Measurements from ENCODE around the gene LALBA. TPM values are rescaled to one million over a fixed set of nuclear protein-coding genes. Genes with fewer than 3 reads are reported as not detected.
"Not testable (repeated sequence)": the region's sequence is repeated elsewhere in the genome, so short reads cannot be mapped to it uniquely, and the experiment has no call there.

The LALBA gene
- total and polyA plus RNA-seq, 2 of the 13 experiments (the other 11 are each of a cell fraction or from before 2014, with no cell fraction given), result not detected

DNA sequence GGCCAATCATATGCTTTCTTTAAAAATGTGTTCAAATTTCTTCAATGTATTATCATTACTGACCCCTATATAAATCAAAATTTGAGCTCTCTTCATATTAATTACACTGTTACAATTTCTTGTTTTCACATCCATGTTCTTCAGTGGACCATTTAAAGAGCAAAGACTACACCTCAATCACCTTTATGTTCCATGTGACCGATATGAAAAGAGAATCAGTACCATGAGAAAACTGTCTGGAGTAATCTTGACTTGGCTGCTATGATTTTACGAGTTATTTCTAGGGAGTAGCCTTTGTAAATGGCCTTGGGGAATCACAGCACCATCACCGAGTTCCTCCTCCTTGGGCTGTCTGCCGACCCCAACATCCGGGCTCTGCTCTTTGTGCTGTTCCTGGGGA lies 44.5 kb downstream of the LALBA start, which contains the start of gene OR8S1:
Gene OR8S1 (plus strand): TSS at position 301 of the 400 bp plus-strand sequence. CDS start 0 bp downstream, at position 301.
- CTCF ChIA-PET (ENCODE audit: low intra/inter-chr PET ratio, low total read pairs), result no interaction called here
- intact Hi-C loops (cut with micrococcal nuclease; ENCODE audit: unreplicated experiment), result no loop called here
- DNase-seq (ENCODE audit: low spot score), result no peak
- no peak for ATAC-seq
- Histone ChIP-seq H3K9me3 (ENCODE audit: low read length) (no peaks in the 10 kb centered on the region), H3K79me2 (ENCODE audit: insufficient read depth, low read length) (no peaks in the 10 kb centered on the region), H3K9ac (ENCODE audit: insufficient read depth, low read depth, low read length) (no peak within 1 kb of the TSS), H3K4me1 (ENCODE audit: insufficient read depth, low read length) (no peaks in the 10 kb centered on the region), H3K4me3 (replicated peaks in 1 of 3; ENCODE audit: insufficient read depth in 1 of 3, low read depth in 2 of 3, low read length in 3 of 3) (no peak within 1 kb of the TSS), H3K4me2 (ENCODE audit: low read depth, low read length) (no peak within 1 kb of the TSS), H2AFZ (ENCODE audit: low read length) (no peak within 1 kb of the TSS), H3K27me3 (ENCODE audit: control insufficient read depth in 1 of 2, insufficient read depth in 2 of 2, low read length in 2 of 2) (peaks cover 4 to 12% of the 10 kb centered on the region in 2 experiments; a peak in 3 of 5 replicates), H3K27ac (ENCODE audit: extremely low read length, insufficient read depth, low read length) (no peak within 1 kb of the TSS), H4K20me1 (ENCODE audit: insufficient read depth, low read length) (no peaks in the 10 kb centered on the region), H3K36me3 (replicated peaks in 1 of 2; ENCODE audit: control insufficient read depth in 1 of 2, insufficient read depth in 2 of 2, low read length in 2 of 2) (no peaks in the 10 kb centered on the region)
- WGBS (ENCODE audit: low lambda C conversion rate), result 9% methylated on average over 3 of the region's 5 CpGs
- no TSS peak for BruUV-seq (replicated peaks)
- TF ChIP-seq MED8 (CRISPR knock-in tag; IDR thresholded peaks at IDR 0.05; ENCODE audit: insufficient replicate concordance), result no peak
- TF ChIP-seq, protein P1, sequence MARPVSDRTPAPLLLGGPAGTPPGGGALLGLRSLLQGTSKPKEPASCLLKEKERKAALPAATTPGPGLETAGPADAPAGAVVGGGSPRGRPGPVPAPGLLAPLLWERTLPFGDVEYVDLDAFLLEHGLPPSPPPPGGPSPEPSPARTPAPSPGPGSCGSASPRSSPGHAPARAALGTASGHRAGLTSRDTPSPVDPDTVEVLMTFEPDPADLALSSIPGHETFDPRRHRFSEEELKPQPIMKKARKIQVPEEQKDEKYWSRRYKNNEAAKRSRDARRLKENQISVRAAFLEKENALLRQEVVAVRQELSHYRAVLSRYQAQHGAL (CRISPR knock-in tag; IDR thresholded peaks at IDR 0.05; ENCODE audit: not compliant biosample characterization), result no peak
- POLR2A ChIA-PET, result no interaction called here
- in situ Hi-C loops (cut with HindIII; ENCODE audit: extremely low pct_ligation_motif_present, low pct_unique_long_range_greater_than_20kb), result no loop called here
- no peak for FAIRE-seq

DNA sequence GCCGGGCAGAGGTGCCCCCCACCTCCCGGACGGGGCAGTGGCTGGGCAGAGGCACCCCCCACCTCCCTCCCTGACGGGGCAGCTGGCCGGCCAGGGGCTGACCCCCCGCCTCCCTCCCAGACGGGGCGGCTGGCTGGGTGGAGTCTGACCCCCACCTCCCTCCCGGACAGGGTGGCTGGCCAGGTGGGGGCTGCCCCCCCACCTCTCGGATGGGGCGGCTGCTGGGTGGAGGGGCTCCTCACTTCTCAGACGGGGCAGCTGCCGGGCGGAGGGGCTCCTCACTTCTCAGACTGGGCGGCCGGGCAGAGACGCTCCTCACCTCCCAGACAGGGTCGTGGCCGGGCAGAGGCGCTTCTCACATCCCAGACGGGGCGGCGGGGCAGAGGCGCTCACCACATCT lies 49.5 kb downstream of the LALBA start:
- not testable (repeated sequence) for FAIRE-seq

More for the DNA sequence above, 49.5 kb downstream of the LALBA start:
- H3K27me3 ChIP-seq (ENCODE audit: control insufficient read depth in 1 of 2, insufficient read depth in 2 of 2, low read length in 2 of 2); H3K27ac ChIP-seq (ENCODE audit: extremely low read length, insufficient read depth, low read length); H3K4me1 ChIP-seq (ENCODE audit: insufficient read depth, low read length); H4K20me1 ChIP-seq (ENCODE audit: insufficient read depth, low read length); H3K4me2 ChIP-seq (ENCODE audit: low read depth, low read length); H3K9ac ChIP-seq (ENCODE audit: insufficient read depth, low read depth, low read length); intact Hi-C loops (cut with micrococcal nuclease; ENCODE audit: unreplicated experiment); in situ Hi-C loops (cut with HindIII; ENCODE audit: extremely low pct_ligation_motif_present, low pct_unique_long_range_greater_than_20kb); BruUV-seq (replicated peaks); POLR2A ChIA-PET; H3K79me2 ChIP-seq (ENCODE audit: insufficient read depth, low read length); H3K36me3 ChIP-seq (replicated peaks in 1 of 2; ENCODE audit: control insufficient read depth in 1 of 2, insufficient read depth in 2 of 2, low read length in 2 of 2); H2AFZ ChIP-seq (ENCODE audit: low read length); H3K4me3 ChIP-seq (replicated peaks in 1 of 3; ENCODE audit: insufficient read depth in 1 of 3, low read depth in 2 of 3, low read length in 3 of 3); CTCF ChIA-PET (ENCODE audit: low intra/inter-chr PET ratio, low total read pairs); H3K9me3 ChIP-seq (ENCODE audit: low read length); DNase-seq (ENCODE audit: low spot score); ATAC-seq: not testable (repeated sequence)
- WGBS (ENCODE audit: low lambda C conversion rate), result 71% methylated on average over 17 of the region's 24 CpGs

Other genes starting within 250 kb of the LALBA start
- 6.6 and 7.7 TPM in 2 replicates for gene ZNF641, start 219.1 kb downstream of the LALBA start, total RNA-seq (2016; rRNA removed; fragmentation: Illumina TruSeq; extraction: Trizol)
- gene ZNF641, start 219.1 kb downstream of the LALBA start, polyA plus RNA-seq (2011; rRNA removed), result 4.4 and 4.9 TPM in 2 replicates
- not detected in 2 replicates for gene ANP32D, start 97.5 kb downstream of the LALBA start, total RNA-seq (2016; rRNA removed; fragmentation: Illumina TruSeq; extraction: Trizol)
- not detected in 2 replicates for gene ANP32D, start 97.5 kb downstream of the LALBA start, polyA plus RNA-seq (2011; rRNA removed)
- not detected in 2 replicates for gene C12orf54, start 87.5 kb downstream of the LALBA start, total RNA-seq (2016; rRNA removed; fragmentation: Illumina TruSeq; extraction: Trizol)
- gene C12orf54, start 87.5 kb downstream of the LALBA start, polyA plus RNA-seq (2011; rRNA removed), result not detected in 2 replicates
- not detected in 2 replicates for gene OR8S1, start 44.4 kb downstream of the LALBA start, total RNA-seq (2016; rRNA removed; fragmentation: Illumina TruSeq; extraction: Trizol)
- gene OR8S1, start 44.4 kb downstream of the LALBA start, polyA plus RNA-seq (2011; rRNA removed), result not detected in 2 replicates
- 40.1 and 41.3 TPM in 2 replicates for gene KANSL2, start 112.2 kb upstream of the LALBA start, total RNA-seq (2016; rRNA removed; fragmentation: Illumina TruSeq; extraction: Trizol)
- 22.0 and 24.1 TPM in 2 replicates for gene KANSL2, start 112.2 kb upstream of the LALBA start, polyA plus RNA-seq (2011; rRNA removed)
- 26.8 and 28.2 TPM in 2 replicates for gene CCNT1, start 146.7 kb upstream of the LALBA start, total RNA-seq (2016; rRNA removed; fragmentation: Illumina TruSeq; extraction: Trizol)
- gene CCNT1, start 146.7 kb upstream of the LALBA start, polyA plus RNA-seq (2011; rRNA removed), result 15.3 and 18.0 TPM in 2 replicates
- gene ADCY6, start 219.0 kb upstream of the LALBA start, total RNA-seq (2016; rRNA removed; fragmentation: Illumina TruSeq; extraction: Trizol), result 6.8 and 10.6 TPM in 2 replicates
- 11.8 and 15.4 TPM in 2 replicates for gene ADCY6, start 219.0 kb upstream of the LALBA start, polyA plus RNA-seq (2011; rRNA removed)
- 0.29 TPM in 1 of 2 replicates, not detected in the other for gene CACNB3, start 248.4 kb upstream of the LALBA start, total RNA-seq (2016; rRNA removed; fragmentation: Illumina TruSeq; extraction: Trizol)
- 0.54 and 0.88 TPM in 2 replicates for gene CACNB3, start 248.4 kb upstream of the LALBA start, polyA plus RNA-seq (2011; rRNA removed)

All from HepG2 (cell line).